Measurements from ENCODE around the gene COL18A1. TPM values are rescaled to one million over a fixed set of nuclear protein-coding genes. Genes with fewer than 3 reads are reported as not detected.

The COL18A1 gene
- polyA plus RNA-seq, 4 donors, result 57.4 to 211 (median 114) TPM

DNA sequence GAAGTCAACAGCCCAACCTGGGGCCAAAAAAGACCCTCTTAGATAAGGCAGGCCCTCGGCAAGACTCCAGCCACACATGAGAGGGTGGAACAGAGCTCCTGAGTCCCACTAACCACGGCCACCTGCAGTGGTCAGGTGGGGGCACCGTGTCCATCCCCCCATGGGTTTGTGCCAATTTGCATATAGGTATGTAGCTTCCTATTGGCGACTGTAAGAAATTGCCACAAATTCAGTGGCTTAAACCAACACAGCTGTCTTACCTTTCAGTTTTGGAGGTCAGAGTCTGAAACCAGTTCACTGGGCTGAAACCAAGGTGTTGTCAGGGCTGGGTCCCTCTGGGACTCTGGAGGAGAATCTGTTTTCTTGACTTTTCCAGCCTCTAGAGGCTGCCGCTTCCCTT is 59.3 kb downstream of the COL18A1 start:
- DNase-seq (ENCODE audit: low read depth in 4 of 4, low spot score in 3 of 4), result no peak

DNA sequence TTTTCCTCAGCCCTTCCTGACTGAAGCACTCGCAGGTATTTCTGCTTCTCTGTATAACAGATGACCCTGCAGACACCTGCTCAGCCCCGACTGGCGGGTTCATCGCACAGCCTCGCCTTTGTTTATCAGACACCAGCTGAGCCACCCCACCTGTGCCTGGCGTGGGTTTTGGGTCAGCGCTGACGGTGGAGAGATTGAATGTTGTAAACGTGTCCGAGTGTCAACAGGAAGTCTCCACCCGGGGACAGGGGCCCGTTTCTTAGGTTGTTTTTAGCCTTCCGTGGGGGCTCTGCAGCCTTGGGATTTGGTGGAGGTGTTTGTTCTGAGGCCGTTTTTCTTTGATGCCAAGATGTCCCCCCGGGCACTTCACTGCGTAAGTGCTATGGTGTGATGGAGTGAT is 60.1 kb downstream of the COL18A1 start:
- no peak for DNase-seq (ENCODE audit: low read depth in 4 of 4, low spot score in 3 of 4)

DNA sequence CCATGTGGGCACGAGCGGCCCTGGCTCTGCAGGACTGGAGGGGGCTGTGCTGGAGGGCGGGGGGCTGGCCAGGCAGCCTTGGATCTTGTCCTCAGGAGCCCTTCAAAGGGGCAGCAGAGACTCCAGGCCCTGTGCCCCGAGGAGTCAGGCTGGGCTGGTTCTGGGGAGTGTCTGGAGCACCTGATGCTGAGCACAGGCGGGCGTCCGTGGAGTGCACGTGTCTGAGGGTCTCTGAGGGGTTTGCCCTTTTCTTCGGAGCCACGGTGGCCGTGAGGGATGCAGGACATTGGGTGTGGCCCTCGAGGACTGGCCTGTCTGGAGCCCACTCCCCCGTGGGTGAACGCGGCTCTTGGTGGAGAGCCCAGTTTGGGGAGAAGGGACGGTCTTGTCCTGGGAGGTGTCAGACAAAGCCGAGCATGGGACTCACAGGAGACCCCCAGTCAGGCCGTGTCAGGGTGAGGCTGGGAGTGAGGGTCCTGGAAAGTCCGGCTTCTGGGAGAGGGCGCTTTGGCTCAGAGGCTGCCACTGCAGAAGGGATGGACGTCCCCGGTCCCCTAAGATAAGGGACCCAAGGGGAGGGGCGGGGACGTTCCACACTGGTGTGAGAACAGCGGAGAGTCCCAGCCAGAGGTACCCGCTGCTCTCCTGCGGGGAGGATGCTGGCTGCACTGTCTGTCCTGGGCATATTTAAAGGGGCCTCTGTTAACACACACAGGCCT is 60.8 kb downstream of the COL18A1 start:
- no peak for DNase-seq (ENCODE audit: low read depth in 4 of 4, low spot score in 3 of 4)

GRCh38 chr21:45466330-45467220 is 61.6 kb downstream of the COL18A1 start:
- no peak for DNase-seq (ENCODE audit: low read depth in 4 of 4, low spot score in 3 of 4)

- DNase-seq (ENCODE audit: low read depth in 4 of 4, low spot score in 3 of 4), result no peak
These were observed 62.3 kb downstream of the COL18A1 start for GRCh38 chr21:45467221-45467779.

DNA sequence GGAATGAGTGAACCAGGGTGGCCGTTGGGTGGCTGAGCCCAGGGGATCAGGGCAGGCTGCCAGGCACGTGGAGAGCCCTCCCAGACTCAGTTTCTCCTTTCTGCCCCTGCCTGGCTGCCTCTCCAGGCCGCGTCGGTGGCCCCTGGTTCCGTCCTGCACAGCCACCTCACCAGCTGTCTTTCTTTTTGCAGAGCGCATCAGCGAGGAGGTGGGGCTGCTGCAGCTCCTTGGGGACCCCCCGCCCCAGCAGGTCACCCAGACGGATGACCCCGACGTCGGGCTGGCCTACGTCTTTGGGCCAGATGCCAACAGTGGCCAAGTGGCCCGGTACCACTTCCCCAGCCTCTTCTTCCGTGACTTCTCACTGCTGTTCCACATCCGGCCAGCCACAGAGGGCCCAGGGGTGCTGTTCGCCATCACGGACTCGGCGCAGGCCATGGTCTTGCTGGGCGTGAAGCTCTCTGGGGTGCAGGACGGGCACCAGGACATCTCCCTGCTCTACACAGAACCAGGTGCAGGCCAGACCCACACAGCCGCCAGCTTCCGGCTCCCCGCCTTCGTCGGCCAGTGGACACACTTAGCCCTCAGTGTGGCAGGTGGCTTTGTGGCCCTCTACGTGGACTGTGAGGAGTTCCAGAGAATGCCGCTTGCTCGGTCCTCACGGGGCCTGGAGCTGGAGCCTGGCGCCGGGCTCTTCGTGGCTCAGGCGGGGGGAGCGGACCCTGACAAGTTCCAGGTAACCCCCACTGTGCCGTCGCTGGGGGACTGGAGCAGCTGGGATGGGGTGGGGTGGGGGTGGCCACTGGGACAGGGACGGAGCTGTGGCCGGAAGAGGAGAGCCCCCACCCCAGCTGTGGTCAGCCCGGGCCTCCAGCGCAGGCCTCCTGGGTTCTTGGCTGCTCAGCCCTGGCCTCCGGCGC is 63.3 kb downstream of the COL18A1 start:
- DNase-seq (ENCODE audit: low read depth in 4 of 4, low spot score in 3 of 4), result no peak

DNA sequence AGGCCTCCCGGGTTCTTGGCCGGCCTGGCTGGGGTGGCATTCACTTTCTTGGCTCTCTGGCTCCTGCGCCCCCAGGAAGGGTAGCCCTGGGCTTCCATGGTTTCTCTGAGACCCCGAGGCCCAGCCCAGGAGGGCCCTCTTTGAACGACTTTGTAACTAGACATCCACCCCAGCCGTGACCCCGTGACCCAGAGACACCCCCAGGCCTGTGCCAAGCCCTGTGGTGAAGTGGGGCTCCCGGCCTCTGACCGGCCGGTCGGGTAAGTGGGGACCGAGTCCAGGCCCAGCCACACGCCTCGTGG is 64.0 kb downstream of the COL18A1 start:
- DNase-seq (ENCODE audit: low read depth in 4 of 4, low spot score in 3 of 4), result no peak

DNA sequence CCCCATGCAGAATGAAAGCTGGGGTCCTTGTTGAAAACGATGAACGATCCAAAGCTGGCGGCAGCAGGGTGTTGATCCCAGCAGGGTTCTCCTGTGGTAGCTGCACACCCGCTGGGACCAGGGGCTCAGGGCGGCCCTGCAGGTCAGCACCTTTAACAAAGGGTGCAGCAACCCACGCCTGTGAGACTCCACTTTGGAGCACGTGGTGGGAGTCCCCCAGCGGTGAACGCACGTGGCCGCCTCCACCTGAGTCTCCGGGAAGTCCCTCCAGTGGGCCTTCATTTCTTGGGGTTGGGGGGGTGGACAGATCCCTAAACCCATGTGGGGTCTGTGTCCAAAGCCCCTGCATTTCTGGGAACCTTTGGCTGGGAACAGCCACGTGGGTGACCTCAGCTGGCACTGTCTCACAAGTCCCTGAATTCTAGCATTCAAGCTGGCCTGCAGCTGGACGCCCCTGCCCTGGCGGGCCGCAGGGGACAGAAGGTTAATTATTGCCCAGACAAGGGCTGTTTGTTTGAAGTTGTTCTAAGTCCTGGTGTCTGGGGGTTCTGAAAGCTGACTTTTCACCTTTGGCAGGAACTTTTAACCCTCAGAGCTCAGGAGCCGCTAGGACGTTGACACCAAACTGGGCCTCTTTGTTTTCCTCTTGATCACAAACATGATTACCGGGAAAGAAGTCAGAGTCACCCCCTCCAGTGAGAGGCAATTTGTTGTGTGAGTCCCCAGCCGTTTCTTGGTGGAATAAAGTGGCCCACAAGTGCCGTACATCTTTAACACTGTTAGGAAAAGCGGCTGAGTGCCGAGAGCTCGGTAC is 64.5 kb downstream of the COL18A1 start:
- DNase-seq (ENCODE audit: low read depth in 4 of 4, low spot score in 3 of 4), result no peak

GRCh38 chr21:45470087-45470515 is 65.1 kb downstream of the COL18A1 start:
- DNase-seq (ENCODE audit: low read depth in 4 of 4, low spot score in 3 of 4), result no peak

- no peak for DNase-seq (ENCODE audit: low read depth in 4 of 4, low spot score in 3 of 4)
These were observed 66.0 kb downstream of the COL18A1 start for GRCh38 chr21:45470773-45471524.

DNA sequence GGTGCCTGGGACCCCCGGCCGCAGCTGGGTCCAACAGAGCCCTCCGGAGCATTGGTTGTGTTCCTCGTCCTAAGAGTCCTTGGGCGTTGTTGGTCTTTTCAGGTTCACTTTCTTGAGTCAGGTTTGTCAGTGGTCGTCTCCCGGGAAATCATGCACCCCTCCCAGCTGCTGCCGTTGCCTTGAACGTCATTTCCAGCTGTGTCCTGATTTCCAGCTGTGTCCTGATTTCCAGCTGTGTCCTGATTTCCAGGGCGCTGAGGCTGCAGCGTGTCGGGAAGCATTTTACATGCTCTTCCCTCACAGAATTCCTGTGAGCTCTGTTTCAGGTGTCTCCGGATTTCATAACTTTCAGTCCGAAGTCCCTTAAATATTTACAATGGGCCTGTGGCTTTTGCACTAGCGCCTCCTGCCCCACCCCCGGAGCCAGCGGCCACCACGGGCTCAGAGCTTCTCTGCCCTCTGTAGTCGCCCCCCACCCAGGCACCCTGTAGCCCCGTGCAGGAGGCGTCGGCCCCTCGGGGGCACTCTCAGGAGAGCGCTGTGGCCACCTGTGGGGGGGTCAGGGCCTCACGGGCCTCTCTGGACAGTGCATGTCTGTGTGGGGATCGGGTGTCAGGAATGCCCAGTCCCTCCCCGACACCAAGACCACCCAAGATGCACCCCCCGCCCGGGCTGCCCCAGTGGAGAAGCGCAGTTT is 66.7 kb downstream of the COL18A1 start:
- DNase-seq (ENCODE audit: low read depth in 4 of 4, low spot score in 3 of 4), result no peak

DNA sequence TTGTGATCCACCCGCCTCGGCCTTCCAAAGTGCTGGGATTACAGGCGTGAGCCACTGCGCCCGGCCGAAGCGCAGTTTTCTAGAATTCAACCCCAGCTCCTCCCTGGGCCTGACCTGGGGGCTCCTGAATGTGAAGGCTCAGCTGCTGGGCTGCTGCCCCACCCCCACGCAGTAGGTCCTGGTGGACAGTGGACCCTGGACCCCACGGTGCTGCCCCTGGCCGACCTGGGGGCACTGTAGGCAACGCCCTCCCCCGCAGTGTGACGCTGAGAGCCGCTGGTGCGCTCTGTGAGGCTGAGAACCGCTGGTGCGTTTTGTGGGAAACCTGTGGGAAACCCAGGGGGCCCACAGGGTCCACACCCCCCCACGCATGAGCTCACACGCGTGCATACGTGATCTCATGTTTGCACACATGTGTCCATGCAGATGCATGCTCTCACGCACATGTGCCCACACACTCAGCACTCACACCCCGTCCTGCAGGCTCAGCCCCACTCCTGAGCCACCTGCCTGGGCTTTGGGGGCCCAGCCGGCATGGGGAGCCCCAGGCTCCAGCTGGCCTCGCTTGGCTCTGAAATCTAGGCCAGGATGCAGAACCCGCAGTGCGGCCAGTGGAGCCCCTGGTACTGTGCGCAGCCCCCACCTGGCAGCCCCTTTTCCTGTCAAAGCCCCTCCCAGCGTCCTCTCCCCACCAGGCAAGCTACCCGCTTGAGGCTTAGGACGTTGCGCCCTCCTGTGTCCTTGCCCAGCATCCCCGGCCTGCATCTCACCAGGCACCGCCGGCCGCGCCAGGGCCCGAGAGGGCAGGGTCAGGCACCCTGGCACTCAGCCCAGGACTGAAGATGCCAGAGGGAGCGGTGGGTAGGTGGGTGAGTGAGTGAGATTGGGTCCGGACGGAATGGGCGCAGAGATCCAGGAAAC is 67.7 kb downstream of the COL18A1 start:
- no peak for DNase-seq (ENCODE audit: low read depth in 4 of 4, low spot score in 3 of 4)

- DNase-seq (ENCODE audit: low read depth in 4 of 4, low spot score in 3 of 4), result no peak
These were observed 68.7 kb downstream of the COL18A1 start for GRCh38 chr21:45473496-45474322.

- no peak for DNase-seq (ENCODE audit: low read depth in 4 of 4, low spot score in 3 of 4)
These were observed 69.5 kb downstream of the COL18A1 start for GRCh38 chr21:45474323-45474950.

DNA sequence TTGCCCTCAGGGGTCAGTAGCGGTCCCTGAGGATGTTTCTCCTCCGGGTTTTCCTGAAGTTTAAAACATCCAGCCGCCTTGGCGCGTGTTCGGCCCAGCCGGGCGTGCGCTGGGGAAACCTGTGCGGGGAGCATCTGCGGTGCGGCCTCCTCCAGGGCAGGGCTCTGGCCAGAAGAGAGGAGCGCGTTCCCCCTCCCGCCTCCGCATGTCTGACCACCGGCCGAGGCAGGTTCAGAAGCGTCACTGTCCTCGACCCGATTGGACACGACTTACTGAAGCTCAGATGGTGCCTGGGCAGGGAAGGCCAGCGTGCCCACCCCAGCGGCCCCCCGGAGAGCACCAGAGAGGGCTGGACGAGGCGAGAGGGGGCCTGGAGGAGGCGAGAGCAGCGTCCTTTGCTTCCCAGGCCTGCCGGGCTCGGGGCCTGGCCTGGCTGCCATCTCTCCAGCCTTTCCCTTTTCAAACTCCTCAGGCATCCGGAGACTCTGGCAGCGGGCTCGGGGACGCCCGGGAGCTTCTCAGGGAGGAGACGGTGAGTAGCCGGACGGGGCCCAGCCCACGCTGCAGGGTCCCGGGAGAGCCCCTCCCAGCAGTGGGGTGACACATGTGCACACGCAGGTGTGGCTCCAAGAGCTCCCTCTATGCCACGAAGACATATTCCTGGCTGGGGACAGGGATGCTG is 70.2 kb downstream of the COL18A1 start:
- no peak for DNase-seq (ENCODE audit: low read depth in 4 of 4, low spot score in 3 of 4)
